OCI-LY7 (cell line): ENCODE data around the gene EYS. TPM values are rescaled to one million over a fixed set of nuclear protein-coding genes. Genes with fewer than 3 reads are reported as not detected.

Experiments used
- BruUV-seq: library from RNA; stranded (reverse); fragments of 400-500 nt; replicated peaks from 2 replicates; lab custom pipeline; 2021; lab: Mats Ljungman, UMichigan
- CTCF ChIA-PET: fragments of 300-600 bp; sonication (Branson Sonifier 250); formaldehyde crosslinking; loops from one replicate; lab custom pipeline; 2022; ENCODE audit warnings: antibody characterized with exemption; ENCODE audit not compliant: unreplicated experiment; lab: Charles Lee
- POLR2A ChIA-PET: fragments of 300-600 bp; sonication (Branson Sonifier 250); formaldehyde crosslinking; loops from one replicate; lab custom pipeline; 2022; ENCODE audit warnings: antibody characterized with exemption; lab: Charles Lee
- DNase-seq: peaks from one replicate; pipeline ENCODE4 v3.0.0-alpha.2; 2015; ENCODE audit warnings: low spot score
- H2AFZ ChIP-seq: fragments of 200-600 bp; sonication (generic), shearing (Covaris generic); 2 replicates; pipeline ENCODE4 v1.6.1; 2014; ENCODE audit warnings: mild to moderate bottlenecking, antibody characterized with exemption, low read length, moderate library complexity
- H3K27ac ChIP-seq: fragments of 200-600 bp; sonication (generic); 2 replicates; pipeline ENCODE4 v1.5.1; 2014; ENCODE audit warnings: mixed run types, low read depth, mild to moderate bottlenecking, moderate library complexity, low read length, inconsistent platforms; ENCODE audit not compliant: poor library complexity, severe bottlenecking
- H3K36me3 ChIP-seq: fragments of 200-600 bp; sonication (generic); 2 replicates; pipeline ENCODE4 v1.6.1; 2014; ENCODE audit warnings: mild to moderate bottlenecking, antibody characterized with exemption, low read length, moderate library complexity, mixed read lengths; ENCODE audit not compliant: insufficient read depth
- H3K4me1 ChIP-seq: fragments of 200-600 bp; sonication (generic); 2 replicates; pipeline ENCODE4 v1.5.1; 2014; ENCODE audit warnings: mild to moderate bottlenecking, low read length; ENCODE audit not compliant: insufficient read depth, poor library complexity, severe bottlenecking
- H3K4me2 ChIP-seq: fragments of 200-600 bp; sonication (generic); 2 replicates; pipeline ENCODE4 v1.6.1; 2014; ENCODE audit warnings: mild to moderate bottlenecking, low read length
- H3K4me3 ChIP-seq: fragments of 200-600 bp; sonication (generic); 2 replicates; pipeline ENCODE4 v1.5.1; 2014; ENCODE audit warnings: mild to moderate bottlenecking, low read depth, low read length; ENCODE audit not compliant: poor library complexity, severe bottlenecking
- H3K79me2 ChIP-seq: fragments of 200-600 bp; sonication (generic); 2 replicates; pipeline ENCODE4 v1.6.1; 2016; ENCODE audit warnings: low read depth, mild to moderate bottlenecking, low read length, moderate library complexity, mixed read lengths; ENCODE audit not compliant: insufficient read depth
- H3K9me2 ChIP-seq: fragments of 200-600 bp; sonication (generic); 2 replicates; pipeline ENCODE4 v1.6.1; 2016; ENCODE audit warnings: mild to moderate bottlenecking, low read length, mixed read lengths; ENCODE audit not compliant: insufficient read depth
- H3K9me3 ChIP-seq: fragments of 200-600 bp; sonication (generic); 2 replicates; pipeline ENCODE4 v1.6.1; 2014; ENCODE audit warnings: mild to moderate bottlenecking, mixed run types, low read length, mixed read lengths
- H4K20me1 ChIP-seq: fragments of 200-600 bp; sonication (generic); 2 replicates; pipeline ENCODE4 v1.6.1; 2014; ENCODE audit warnings: mild to moderate bottlenecking, antibody characterized with exemption, low read length, moderate library complexity, mixed read lengths; ENCODE audit not compliant: insufficient read depth
- CTCF ChIP-seq: fragments of 200-600 bp; sonication (generic); conservative IDR thresholded peaks from 2 replicates; pipeline ENCODE4 v1.5.1; 2014; ENCODE audit warnings: mild to moderate bottlenecking, antibody characterized with exemption, low read length, moderate library complexity, mixed read lengths
- EZH2phosphoT487 ChIP-seq: fragments of 200-600 bp; sonication (generic); IDR thresholded peaks from 2 replicates; pipeline ENCODE4 v1.6.1; 2018; ENCODE audit warnings: low read depth, borderline replicate concordance, mild to moderate bottlenecking, mixed run types, antibody characterized with exemption, low read length, moderate library complexity, mixed read lengths
- intact Hi-C: fragments of 100-400 bp; cut with micrococcal nuclease; formaldehyde crosslinking; loops from one replicate; pipeline ENCODE4 v1.10.0; 2022; ENCODE audit not compliant: unreplicated experiment
- total RNA-seq, 2 experiments: library from RNA; depleted of rRNA in 1 of 2; stranded (reverse); fragments of >200 nt in 1 of 2; shearing (Covaris generic) in 1 of 2; gene quantifications; 2 replicates each; pipeline ENCODE4 v1.2.3, GENCODE V29; 2014 to 2022

Gene EYS
- total RNA-seq, 2 experiments from 2014 or later, result not detected

DNA sequence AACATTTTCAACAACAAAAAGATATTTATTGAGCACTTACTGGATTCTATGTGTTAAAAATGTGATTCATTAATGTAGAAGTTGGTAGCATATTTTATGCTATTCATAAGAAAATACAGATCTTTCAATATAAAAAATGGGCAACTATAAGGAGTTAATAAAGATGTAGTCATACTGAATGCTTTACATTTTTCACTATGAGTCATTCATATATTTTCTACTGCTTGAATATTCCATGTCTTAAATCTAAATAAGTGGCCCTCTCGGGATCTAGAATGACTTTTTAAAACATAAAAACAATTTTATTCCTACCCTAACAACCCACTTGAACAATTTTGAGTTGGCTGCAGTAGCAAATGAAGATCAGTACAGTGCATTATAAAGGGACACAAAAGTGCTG lies 1709.3 kb downstream of the EYS start:
- intact Hi-C loops, result no loop called here
- Histone ChIP-seq H3K36me3 (no peaks in the 10 kb centered on the region), H3K4me3 (no peak overlapping the region), H4K20me1 (no peaks in the 10 kb centered on the region), H3K4me1 (no peaks in the 10 kb centered on the region), H3K79me2 (no peaks in the 10 kb centered on the region), H3K9me2 (no peaks in the 10 kb centered on the region), H2AFZ (no peak overlapping the region), H3K27ac (no peak overlapping the region), H3K4me2 (no peak overlapping the region), H3K9me3 (no peaks in the 10 kb centered on the region)
- CTCF ChIA-PET, result no interaction called here
- POLR2A ChIA-PET, result no interaction called here
- no TSS peak for BruUV-seq
- TF ChIP-seq EZH2phosphoT487 (no peak), CTCF (no peak)
- no peak for DNase-seq

GRCh38 chr6:63997221-63997620 lies 1709.8 kb downstream of the EYS start:
- no peak overlapping the region for H3K4me2 ChIP-seq
- H3K4me1 ChIP-seq, result no peaks in the 10 kb centered on the region
- no peaks in the 10 kb centered on the region for H3K36me3 ChIP-seq
- no TSS peak for BruUV-seq
- no peak overlapping the region for H3K27ac ChIP-seq
- DNase-seq, result no peak
- no peaks in the 10 kb centered on the region for H3K79me2 ChIP-seq
- ChIA-PET CTCF (no interaction called here), POLR2A (no interaction called here)
- no peak overlapping the region for H2AFZ ChIP-seq
- H3K9me3 ChIP-seq, result no peaks in the 10 kb centered on the region
- intact Hi-C loops, result no loop called here
- H4K20me1 ChIP-seq, result no peaks in the 10 kb centered on the region
- TF ChIP-seq CTCF (no peak), EZH2phosphoT487 (no peak)
- no peak overlapping the region for H3K4me3 ChIP-seq
- H3K9me2 ChIP-seq, result no peaks in the 10 kb centered on the region

DNA sequence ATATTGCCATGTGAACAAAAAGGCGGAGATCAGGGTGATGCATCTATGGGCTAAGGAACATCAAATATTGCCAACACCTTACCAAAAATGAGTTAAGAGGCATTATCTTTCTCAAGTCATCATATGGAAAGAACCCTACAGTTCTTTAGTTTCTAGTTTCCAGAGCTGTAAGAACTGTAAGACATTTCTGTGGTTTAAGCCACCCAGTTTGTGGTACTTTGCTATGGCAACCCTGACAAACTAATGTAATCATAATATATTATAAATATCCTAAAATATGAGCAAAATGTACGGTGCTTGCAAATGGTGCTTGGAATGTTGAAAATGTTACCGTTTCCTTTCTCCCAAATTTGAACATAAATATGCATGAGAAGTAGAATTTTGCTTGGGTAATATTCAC lies 1721.8 kb downstream of the EYS start:
- BruUV-seq, result no TSS peak
- H3K9me2 ChIP-seq, result no peaks in the 10 kb centered on the region
- H3K9me3 ChIP-seq, result no peaks in the 10 kb centered on the region
- H2AFZ ChIP-seq, result no peak overlapping the region
- no peak overlapping the region for H3K4me3 ChIP-seq
- intact Hi-C loops, result no loop called here
- no peaks in the 10 kb centered on the region for H3K79me2 ChIP-seq
- H3K36me3 ChIP-seq, result no peaks in the 10 kb centered on the region
- no peak for DNase-seq
- CTCF ChIA-PET, result no interaction called here
- H3K4me2 ChIP-seq, result no peak overlapping the region
- POLR2A ChIA-PET, result interaction anchor here (0.7 kb wide), 1 partner anchor 87 kb away, joined by 3 read pairs; no protein-coding TSS in a partner anchor
- no peaks in the 10 kb centered on the region for H4K20me1 ChIP-seq
- TF ChIP-seq CTCF, result no peak
- TF ChIP-seq EZH2phosphoT487, result no peak
- H3K27ac ChIP-seq, result no peak overlapping the region
- no peaks in the 10 kb centered on the region for H3K4me1 ChIP-seq
